DMS153 treated with DMSO at 0.1 percent for 48 hours (cell line): ENCODE results near the gene ADNP2.
A peak's percentile ranks its signal among the peaks of the same experiment; 100 is the strongest.

Source experiments
- DNase-seq: peaks from one replicate; lab custom pipeline; 2025; ENCODE audit not compliant: unreplicated experiment; lab: John Stamatoyannopoulos, UW

Gene ADNP2

GRCh38 chr18:80169607-80170006 lies 60.5 kb downstream of the ADNP2 start:
- no peak for DNase-seq

- no peak for DNase-seq
Measured at GRCh38 chr18:80170395-80171053, 61.5 kb downstream of the ADNP2 start.

GRCh38 chr18:80171054-80171872 lies 62.2 kb downstream of the ADNP2 start:
- DNase-seq: no peak

- no peak for DNase-seq
Measured at GRCh38 chr18:80172056-80172455, 63.0 kb downstream of the ADNP2 start.

GRCh38 chr18:80173060-80173459 lies 64.0 kb downstream of the ADNP2 start:
- no peak for DNase-seq

- DNase-seq: no peak
Measured at GRCh38 chr18:80175451-80176204, 66.6 kb downstream of the ADNP2 start.

GRCh38 chr18:80176334-80177073 lies 67.4 kb downstream of the ADNP2 start:
- DNase-seq: peak; percentile 34

GRCh38 chr18:80177128-80177527 lies 68.1 kb downstream of the ADNP2 start:
- DNase-seq: no peak

- no peak for DNase-seq
Measured at GRCh38 chr18:80178935-80179818, 70.1 kb downstream of the ADNP2 start.

- peak; percentile 25 for DNase-seq
Measured at GRCh38 chr18:80179857-80180558, 70.9 kb downstream of the ADNP2 start.

GRCh38 chr18:80180778-80181564 lies 71.9 kb downstream of the ADNP2 start:
- DNase-seq: no peak

- DNase-seq: no peak
Measured at GRCh38 chr18:80181642-80182461, 72.8 kb downstream of the ADNP2 start.

GRCh38 chr18:80182855-80183254 lies 73.8 kb downstream of the ADNP2 start:
- no peak for DNase-seq

GRCh38 chr18:80183273-80184050 lies 74.4 kb downstream of the ADNP2 start:
- no peak for DNase-seq

GRCh38 chr18:80184243-80184772 lies 75.2 kb downstream of the ADNP2 start:
- no peak for DNase-seq

- DNase-seq: no peak
Measured at GRCh38 chr18:80185545-80185944, 76.5 kb downstream of the ADNP2 start.
